Uterus (tissue), 4 donors: ENCODE measurements around the gene WHAMM. TPM values are rescaled to one million over a fixed set of nuclear protein-coding genes. Genes with fewer than 3 reads are reported as not detected.

Experiments used
- DNase-seq, 2 donors: peaks; one replicate each; pipeline ENCODE4 v3.0.0-alpha.2; 2019 to 2020
- H3K27ac ChIP-seq, 2 donors: fragments of 200-600 bp; sonication (generic); 1 replicate in 1 of 2; 2 replicates in 1 of 2; pipeline ENCODE4 v1.5.1; 2016 to 2018
- H3K27me3 ChIP-seq, 2 donors: fragments of 200-600 bp; sonication (generic); one replicate each; pipeline ENCODE4 v1.5.1; 2018 to 2019; ENCODE audit warnings: control low read depth in 1 of 2
- H3K36me3 ChIP-seq, 2 donors: fragments of 200-600 bp; sonication (generic); one replicate each; pipeline ENCODE4 v1.5.1; 2019; ENCODE audit warnings: control low read depth in 1 of 2
- H3K4me1 ChIP-seq, 2 donors: fragments of 200-600 bp; sonication (generic); one replicate each; pipeline ENCODE4 v1.5.1; 2018 to 2019; ENCODE audit warnings: control low read depth in 1 of 2
- H3K4me3 ChIP-seq, 2 donors: fragments of 200-600 bp; sonication (generic); 1 replicate in 1 of 2; 2 replicates in 1 of 2; pipeline ENCODE4 v1.5.1; 2018 to 2019; ENCODE audit warnings: mild to moderate bottlenecking in 1 of 2
- H3K9me3 ChIP-seq, 2 donors: fragments of 200-600 bp; sonication (generic); one replicate each; pipeline ENCODE4 v1.5.1; 2019; ENCODE audit warnings: control low read depth in 1 of 2
- POLR2A ChIP-seq, 2 donors: fragments of 450-650 bp; IDR thresholded peaks; one replicate each; pipeline ENCODE4 v1.6.1; 2016; ENCODE audit warnings: antibody characterized with exemption in 2 of 2, mild to moderate bottlenecking in 1 of 2, moderate library complexity in 1 of 2
- intact Hi-C: fragments of 100-400 bp; cut with DNase I; formaldehyde crosslinking; loops from one replicate; pipeline ENCODE4 v1.15.1; 2023; ENCODE audit warnings: low total_unique reads
- total RNA-seq, 4 donors: library from RNA; depleted of rRNA in 3 of 4; stranded (reverse); fragments of >200 nt in 3 of 4; gene quantifications; one replicate each; pipeline versions ENCODE4 v1.1.0 to v1.2.4, GENCODE V29; 2014 to 2023
- TF ChIP-seq, protein P1 (sequence below), 4 experiments: fragments of 200-600 bp in 2 of 4; fragments of 450-650 bp in 2 of 4; sonication (generic) in 2 of 4; IDR thresholded peaks; one replicate each; pipeline ENCODE4 v1.5.1; 2016 to 2019; ENCODE audit warnings: antibody characterized with exemption in 4 of 4, mild to moderate bottlenecking in 2 of 4, moderate library complexity in 1 of 4
- donor health status: DM: yes; HTN: yes; CAD: no.

The WHAMM gene
- total RNA-seq, 4 donors from 2014 or later = 3.5 to 10.8 (median 5.2) TPM

DNA sequence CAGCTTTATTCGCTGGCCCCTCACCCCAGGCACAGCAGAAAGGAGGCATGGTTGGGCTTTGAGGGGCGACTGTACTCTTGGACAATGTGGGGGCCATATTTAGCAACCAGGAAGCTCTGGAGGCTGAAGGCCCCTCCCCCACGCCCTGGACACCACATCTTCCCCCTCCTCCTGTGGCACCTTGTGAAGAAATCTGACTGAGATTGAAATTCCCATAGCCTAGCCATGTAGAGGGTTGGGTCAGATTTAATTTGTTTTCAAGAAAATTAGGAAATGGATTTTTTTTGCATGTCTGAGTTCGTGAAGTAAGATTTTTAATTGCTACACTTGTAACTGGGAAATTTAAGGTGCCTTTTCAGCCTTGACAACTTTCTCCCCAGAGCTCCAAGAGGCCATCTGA lies 28.1 kb upstream of the WHAMM start:
- TF ChIP-seq POLR2A (IDR thresholded peaks at IDR 0.05) = no peak
- TF ChIP-seq, protein P1, sequence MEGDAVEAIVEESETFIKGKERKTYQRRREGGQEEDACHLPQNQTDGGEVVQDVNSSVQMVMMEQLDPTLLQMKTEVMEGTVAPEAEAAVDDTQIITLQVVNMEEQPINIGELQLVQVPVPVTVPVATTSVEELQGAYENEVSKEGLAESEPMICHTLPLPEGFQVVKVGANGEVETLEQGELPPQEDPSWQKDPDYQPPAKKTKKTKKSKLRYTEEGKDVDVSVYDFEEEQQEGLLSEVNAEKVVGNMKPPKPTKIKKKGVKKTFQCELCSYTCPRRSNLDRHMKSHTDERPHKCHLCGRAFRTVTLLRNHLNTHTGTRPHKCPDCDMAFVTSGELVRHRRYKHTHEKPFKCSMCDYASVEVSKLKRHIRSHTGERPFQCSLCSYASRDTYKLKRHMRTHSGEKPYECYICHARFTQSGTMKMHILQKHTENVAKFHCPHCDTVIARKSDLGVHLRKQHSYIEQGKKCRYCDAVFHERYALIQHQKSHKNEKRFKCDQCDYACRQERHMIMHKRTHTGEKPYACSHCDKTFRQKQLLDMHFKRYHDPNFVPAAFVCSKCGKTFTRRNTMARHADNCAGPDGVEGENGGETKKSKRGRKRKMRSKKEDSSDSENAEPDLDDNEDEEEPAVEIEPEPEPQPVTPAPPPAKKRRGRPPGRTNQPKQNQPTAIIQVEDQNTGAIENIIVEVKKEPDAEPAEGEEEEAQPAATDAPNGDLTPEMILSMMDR (IDR thresholded peaks at IDR 0.05) = no peak
- Histone ChIP-seq H3K36me3 (no peaks in the 10 kb centered on the region), H3K27ac (no peak overlapping the region), H3K27me3 (no peaks in the 10 kb centered on the region), H3K4me3 (no peak overlapping the region), H3K9me3 (no peaks in the 10 kb centered on the region), H3K4me1 (no peaks in the 10 kb centered on the region)
- intact Hi-C loops = no loop called here
- DNase-seq = no peak

DNA sequence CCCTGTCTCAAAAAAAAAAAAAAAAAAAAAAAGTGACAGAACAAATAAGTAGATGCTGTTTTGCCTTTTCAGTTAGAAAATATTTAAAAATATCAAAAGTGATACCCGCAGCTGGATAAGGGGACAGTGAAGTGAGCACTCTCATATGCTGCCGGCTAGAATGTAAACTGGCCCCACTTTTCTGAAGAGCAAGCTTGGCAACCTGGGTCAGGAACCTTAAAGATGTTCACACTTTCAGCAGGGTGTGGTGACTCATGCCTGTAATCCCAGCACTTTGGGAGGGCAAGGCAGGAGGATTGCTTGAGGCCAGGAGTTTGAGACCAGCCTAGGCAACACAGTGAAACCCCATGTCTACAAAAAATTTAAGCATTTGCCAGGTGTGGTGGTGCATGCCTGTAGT lies 20.9 kb upstream of the WHAMM start:
- TF ChIP-seq, protein P1 (IDR thresholded peaks at IDR 0.05) = no peak
- no peak for TF ChIP-seq POLR2A (IDR thresholded peaks at IDR 0.05)
- DNase-seq = no peak
- Histone ChIP-seq H3K36me3 (no peaks in the 10 kb centered on the region), H3K27me3 (no peaks in the 10 kb centered on the region), H3K4me1 (no peaks in the 10 kb centered on the region), H3K9me3 (peaks cover 0 to 2% of the 10 kb centered on the region in 2 donors), H3K4me3 (no peak overlapping the region), H3K27ac (no peak overlapping the region)
- intact Hi-C loops = no loop called here

DNA sequence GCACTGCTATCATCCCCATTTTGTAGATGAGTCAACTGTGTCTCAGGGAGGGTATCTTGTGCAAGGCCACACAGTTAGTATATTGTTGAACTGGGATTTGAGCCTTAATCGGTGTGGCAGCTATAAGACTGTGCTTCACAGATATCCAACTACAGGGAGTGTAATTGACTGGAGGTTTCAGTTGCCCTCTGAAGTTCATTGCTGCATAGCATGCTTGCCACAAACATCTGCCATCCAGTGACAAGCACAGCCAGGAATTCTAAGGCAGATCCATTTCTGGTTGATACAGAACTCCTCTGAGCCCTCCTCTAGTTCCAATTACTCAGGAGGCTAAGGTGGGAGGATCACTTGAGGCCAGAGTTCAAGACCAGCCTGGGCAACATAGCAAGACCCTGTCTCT lies 19.9 kb upstream of the WHAMM start:
- H3K27me3 ChIP-seq = no peaks in the 10 kb centered on the region
- H3K4me3 ChIP-seq = no peak overlapping the region
- H3K9me3 ChIP-seq = peaks cover 0 to 4% of the 10 kb centered on the region in 2 donors
- TF ChIP-seq POLR2A (IDR thresholded peaks at IDR 0.05) = no peak
- TF ChIP-seq, protein P1 (IDR thresholded peaks at IDR 0.05) = no peak
- DNase-seq = no peak
- intact Hi-C loops = no loop called here
- H3K4me1 ChIP-seq = no peaks in the 10 kb centered on the region
- no peak overlapping the region for H3K27ac ChIP-seq
- H3K36me3 ChIP-seq = no peaks in the 10 kb centered on the region

DNA sequence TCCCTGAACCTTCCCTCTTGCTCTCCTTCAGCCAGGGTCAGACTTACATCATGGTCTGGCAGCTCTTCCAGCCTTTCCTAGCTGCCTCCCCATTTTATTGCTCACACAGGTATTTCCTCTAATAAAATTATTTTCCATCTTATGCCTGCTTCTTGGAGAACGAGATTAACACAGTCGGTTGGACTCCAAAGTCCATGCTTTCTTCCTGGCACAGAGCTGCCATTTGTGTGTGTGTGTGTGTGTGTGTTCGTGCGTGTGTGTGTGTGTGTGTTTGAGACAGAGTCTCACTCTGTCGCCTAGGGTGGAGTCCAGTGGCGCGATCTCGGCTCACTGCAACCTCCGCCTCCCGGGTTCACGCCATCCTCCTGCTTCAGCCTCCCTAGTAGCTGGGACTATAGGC lies 19.1 kb upstream of the WHAMM start:
- no peak for DNase-seq
- H3K4me3 ChIP-seq = no peak overlapping the region
- intact Hi-C loops = no loop called here
- TF ChIP-seq, protein P1 (IDR thresholded peaks at IDR 0.05) = no peak
- TF ChIP-seq POLR2A (IDR thresholded peaks at IDR 0.05) = no peak
- H3K27me3 ChIP-seq = no peaks in the 10 kb centered on the region
- no peak overlapping the region for H3K27ac ChIP-seq
- no peaks in the 10 kb centered on the region for H3K4me1 ChIP-seq
- no peaks in the 10 kb centered on the region for H3K36me3 ChIP-seq
- H3K9me3 ChIP-seq = peaks cover 0 to 4% of the 10 kb centered on the region in 2 donors

DNA sequence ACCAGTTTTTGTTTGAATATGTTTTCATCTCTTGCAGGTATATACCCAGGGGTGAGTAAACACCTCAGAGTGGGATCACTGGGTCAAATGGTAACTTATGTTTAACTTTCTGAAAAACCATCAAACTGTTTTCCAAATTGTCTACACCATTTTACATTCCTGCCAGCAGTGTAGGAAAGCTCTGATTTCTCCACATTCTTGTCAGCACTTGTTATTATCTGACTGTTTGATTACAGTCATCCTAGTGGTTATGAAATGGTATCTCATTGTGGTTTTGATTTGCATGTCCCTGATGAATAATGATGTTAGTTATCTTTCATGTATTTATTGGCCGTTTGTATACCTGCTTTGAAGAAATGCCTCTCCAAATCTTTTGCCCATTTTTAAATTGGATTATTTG lies 17.4 kb upstream of the WHAMM start:
- H3K9me3 ChIP-seq = peaks cover 0 to 4% of the 10 kb centered on the region in 2 donors

More for the DNA sequence above, 17.4 kb upstream of the WHAMM start:
- no peak for TF ChIP-seq POLR2A (IDR thresholded peaks at IDR 0.05)
- TF ChIP-seq, protein P1 (IDR thresholded peaks at IDR 0.05) = no peak
- H3K36me3 ChIP-seq = no peaks in the 10 kb centered on the region
- intact Hi-C loops = no loop called here
- H3K27me3 ChIP-seq = no peaks in the 10 kb centered on the region
- DNase-seq = no peak
- no peak overlapping the region for H3K4me3 ChIP-seq
- no peak overlapping the region for H3K27ac ChIP-seq
- H3K4me1 ChIP-seq = no peaks in the 10 kb centered on the region
